GM23248 (cell line): ENCODE results near the gene HOXD9.

Experiments used
- EZH2 ChIP-seq: fragments of 200-600 bp; sonication (generic); IDR thresholded peaks from 2 replicates; pipeline ENCODE4 v1.6.1; 2018; ENCODE audit warnings: antibody characterized with exemption, mild to moderate bottlenecking; ENCODE audit not compliant: insufficient read depth, poor library complexity, severe bottlenecking
- EZH2phosphoT487 ChIP-seq: fragments of 200-600 bp; sonication (generic); IDR thresholded peaks from 2 replicates; pipeline ENCODE4 v1.6.1; 2018; ENCODE audit warnings: antibody characterized with exemption, moderate library complexity, mild to moderate bottlenecking, low read depth; ENCODE audit not compliant: insufficient read depth

DNA sequence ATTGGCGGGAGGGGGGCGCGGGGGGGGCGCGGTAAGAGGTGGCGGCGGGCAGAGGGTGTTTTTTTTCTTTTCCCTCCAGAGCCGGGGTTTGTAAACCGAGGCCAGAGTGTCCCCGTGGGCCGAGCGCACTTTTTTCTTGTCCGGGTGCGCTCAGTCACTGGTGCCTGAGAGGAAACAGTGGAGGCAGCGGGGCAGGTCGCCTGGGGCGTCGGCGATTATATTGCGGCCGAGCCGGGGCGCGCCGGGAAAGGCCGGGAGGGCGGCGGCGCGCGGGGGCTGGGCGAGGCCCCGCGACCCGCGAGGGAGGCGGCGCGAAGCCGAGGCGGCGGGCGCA, 7.3 kb downstream of the HOXD9 start:
- TF ChIP-seq EZH2phosphoT487 = no peak
- no peak for TF ChIP-seq EZH2
